ENCODE measurements around the gene FGD2.

- TF ChIP-seq GABPA (IDR thresholded peaks at IDR 0.05; ENCODE audit: low read depth) (no peak), POLR2AphosphoS5 (IDR thresholded peaks at IDR 0.05; ENCODE audit: low read depth) (no peak), CTCF (IDR thresholded peaks at IDR 0.05; ENCODE audit: insufficient read depth, low read length) (no peak), REST (IDR thresholded peaks at IDR 0.05; ENCODE audit: insufficient replicate concordance, low read depth) (no peak)
These were observed 10.1 kb downstream of the FGD2 start for GRCh38 chr6:37015532-37015931.
